Tibial nerve (tissue), 3 donors: Measurements from ENCODE around the gene PRPF6.

Source experiments
- CTCF ChIP-seq, 5 experiments: fragments of 200-600 bp in 3 of 5; fragments of 450-650 bp in 2 of 5; sonication (generic) in 3 of 5; IDR thresholded peaks; one replicate each; pipeline ENCODE4 v1.5.1; 2016 to 2019; ENCODE audit warnings: antibody characterized with exemption in 5 of 5, mild to moderate bottlenecking in 3 of 5, moderate library complexity in 2 of 5
- POLR2A ChIP-seq, 2 donors: fragments of 450-650 bp; IDR thresholded peaks; one replicate each; pipeline ENCODE4 v1.6.1; 2017; ENCODE audit warnings: antibody characterized with exemption in 2 of 2, mild to moderate bottlenecking in 2 of 2, moderate library complexity in 2 of 2

GRCh38 chr20:64009811-64010387 lies 29.0 kb downstream of the PRPF6 start:
- TF ChIP-seq POLR2A (IDR thresholded peaks at IDR 0.05): no peak
- TF ChIP-seq CTCF (IDR thresholded peaks at IDR 0.05): no peak
